H1 (cell line): ENCODE measurements around the gene DCXR. TPM values are rescaled to one million over a fixed set of nuclear protein-coding genes. Genes with fewer than 3 reads are reported as not detected.

ENCODE experiments used
- CTCF ChIA-PET: fragments of 300-600 bp; sonication (Branson Sonifier 250); formaldehyde crosslinking; loops from one replicate; lab custom pipeline; 2021; ENCODE audit not compliant: partially characterized antibody; lab: Charles Lee
- POLR2A ChIA-PET: fragments of 300-600 bp; sonication (Branson Sonifier 250); formaldehyde crosslinking; loops from one replicate; lab custom pipeline; 2021; ENCODE audit warnings: inconsistent platforms; ENCODE audit not compliant: partially characterized antibody; lab: Charles Lee
- DNase-seq, 2 experiments: peaks; one replicate each; pipeline versions ENCODE4 v3.0.0 to v3.0.0-alpha.2; 2010 to 2022; ENCODE audit warnings: low spot score in 2 of 2, low read depth in 1 of 2, mixed read lengths in 1 of 2
- FAIRE-seq: peaks from 2 replicates; lab custom pipeline; 2011; peaks lifted over from hg19 to GRCh38; lab: Jason Lieb, UNC
- H2AFZ ChIP-seq: 2 replicates; pipeline ENCODE4 v1.8.1; 2012; ENCODE audit warnings: low read length, inconsistent platforms
- H2AK5ac ChIP-seq: 2 replicates; pipeline ENCODE4 v1.6.1; 2013; ENCODE audit warnings: low read depth, low read length
- H2BK120ac ChIP-seq: replicated peaks from 2 replicates; pipeline ENCODE3; 2013; ENCODE audit warnings: low read depth, low read length, inconsistent platforms
- H2BK12ac ChIP-seq: 2 replicates; pipeline ENCODE4 v1.6.1; 2013; ENCODE audit warnings: low read depth, low read length
- H2BK15ac ChIP-seq: 2 replicates; pipeline ENCODE4 v1.6.1; 2013; ENCODE audit warnings: low read length
- H2BK20ac ChIP-seq: 2 replicates; pipeline ENCODE4 v1.6.1; 2013; ENCODE audit warnings: low read length
- H2BK5ac ChIP-seq: 2 replicates; pipeline ENCODE4 v1.6.1; 2013; ENCODE audit warnings: low read depth, low read length
- H3K14ac ChIP-seq: 2 replicates; pipeline ENCODE4 v1.6.1; 2013; ENCODE audit warnings: inconsistent platforms; ENCODE audit not compliant: insufficient read length
- H3K18ac ChIP-seq: 2 replicates; pipeline ENCODE4 v1.6.1; 2013; ENCODE audit warnings: low read length; ENCODE audit errors: extremely low read depth
- H3K23ac ChIP-seq: 2 replicates; pipeline ENCODE4 v1.6.1; 2013; ENCODE audit warnings: inconsistent platforms; ENCODE audit not compliant: insufficient read length
- H3K23me2 ChIP-seq: 2 replicates; pipeline ENCODE4 v1.6.1; 2013; ENCODE audit warnings: low read depth, low read length
- H3K27ac ChIP-seq: 2 replicates; pipeline ENCODE4 v1.6.1; 2011; ENCODE audit warnings: low read depth, low read length, inconsistent platforms
- H3K27me3 ChIP-seq, 4 experiments: replicated peaks in 1 of 4; 1 replicate in 1 of 4; 2 replicates in 3 of 4; pipeline versions ENCODE4 v1.6.1 to v1.8.1; 2011 to 2013; ENCODE audit warnings: low read length in 3 of 4, mild to moderate bottlenecking in 3 of 4, inconsistent platforms in 2 of 4, mixed read lengths in 2 of 4, moderate library complexity in 1 of 4; ENCODE audit not compliant: control insufficient read depth in 3 of 4, insufficient read depth in 3 of 4; ENCODE audit errors: extremely low read depth in 1 of 4
- H3K36me3 ChIP-seq, 4 experiments: 2 replicates each; pipeline versions ENCODE4 v1.6.1 to v1.8.1; 2011 to 2013; ENCODE audit warnings: mild to moderate bottlenecking in 4 of 4, low read length in 3 of 4, moderate library complexity in 2 of 4, control low read depth in 1 of 4, inconsistent platforms in 1 of 4; ENCODE audit not compliant: insufficient read depth in 4 of 4, control insufficient read depth in 2 of 4
- H3K4ac ChIP-seq: replicated peaks from 2 replicates; pipeline ENCODE3; 2013; ENCODE audit warnings: low read length, low read depth, mixed read lengths, inconsistent platforms; ENCODE audit not compliant: insufficient read length
- H3K4me1 ChIP-seq, 4 experiments: replicated peaks in 1 of 4; 1 replicate in 1 of 4; 2 replicates in 3 of 4; pipeline versions ENCODE4 v1.6.1 to v1.8.1; 2011 to 2013; ENCODE audit warnings: low read length in 3 of 4, inconsistent platforms in 2 of 4, mixed read lengths in 1 of 4; ENCODE audit not compliant: insufficient read depth in 4 of 4, control insufficient read depth in 3 of 4
- H3K4me2 ChIP-seq, 2 experiments: 2 replicates each; pipeline versions ENCODE4 v1.6.1 to v1.8.1; 2011 to 2013; ENCODE audit warnings: low read depth in 2 of 2, low read length in 2 of 2, control low read depth in 1 of 2, inconsistent platforms in 1 of 2, mild to moderate bottlenecking in 1 of 2; ENCODE audit not compliant: insufficient read depth in 1 of 2
- H3K4me3 ChIP-seq, 4 experiments: fragments of 200-600, 300-600 bp in 1 of 4; sonication (generic), shearing (Covaris generic), sonication (Bioruptor Twin) in 1 of 4; 2 replicates each; pipeline versions ENCODE4 v1.5.1 to v1.8.1; 2011 to 2016; ENCODE audit warnings: low read length in 4 of 4, low read depth in 3 of 4, control low read depth in 2 of 4, inconsistent platforms in 2 of 4, mild to moderate bottlenecking in 2 of 4, mixed read lengths in 1 of 4, moderate library complexity in 1 of 4; ENCODE audit not compliant: insufficient read depth in 2 of 4; ENCODE audit errors: extremely low read depth in 1 of 4
- H3K56ac ChIP-seq: replicated peaks from 2 replicates; pipeline ENCODE3; 2013; ENCODE audit warnings: low read depth, mild to moderate bottlenecking, mixed read lengths, low read length, inconsistent platforms; ENCODE audit not compliant: insufficient read length
- H3K79me1 ChIP-seq: 2 replicates; pipeline ENCODE4 v1.6.1; 2013; ENCODE audit warnings: low read depth, low read length, control low read depth
- H3K79me2 ChIP-seq, 2 experiments: 2 replicates each; pipeline versions ENCODE4 v1.6.1 to v1.8.1; 2012 to 2013; ENCODE audit warnings: low read length in 2 of 2, mild to moderate bottlenecking in 2 of 2, inconsistent platforms in 1 of 2; ENCODE audit not compliant: insufficient read depth in 2 of 2, control insufficient read depth in 1 of 2
- H3K9ac ChIP-seq, 4 experiments: replicated peaks in 1 of 4; 1 replicate in 1 of 4; 2 replicates in 3 of 4; pipeline versions ENCODE4 v1.6.1 to v1.8.1; 2011 to 2013; ENCODE audit warnings: low read depth in 3 of 4, low read length in 3 of 4, control low read depth in 2 of 4, mild to moderate bottlenecking in 2 of 4, moderate library complexity in 2 of 4, inconsistent platforms in 1 of 4; ENCODE audit errors: extremely low read depth in 1 of 4
- H3K9me3 ChIP-seq, 2 experiments: 2 replicates each; pipeline versions ENCODE4 v1.6.1 to v1.8.1; 2012 to 2013; ENCODE audit warnings: mild to moderate bottlenecking in 2 of 2, moderate library complexity in 2 of 2, control low read depth in 1 of 2, inconsistent platforms in 1 of 2, low read depth in 1 of 2, low read length in 1 of 2, mixed read lengths in 1 of 2; ENCODE audit not compliant: insufficient read depth in 2 of 2
- H4K20me1 ChIP-seq, 2 experiments: replicated peaks in 1 of 2; 2 replicates each; pipeline versions ENCODE3 to v1.8.1; 2011 to 2013; ENCODE audit warnings: inconsistent platforms in 2 of 2, low read length in 2 of 2, mild to moderate bottlenecking in 1 of 2; ENCODE audit not compliant: insufficient read depth in 2 of 2, control insufficient read depth in 1 of 2
- H4K5ac ChIP-seq: 2 replicates; pipeline ENCODE4 v1.6.1; 2013; ENCODE audit warnings: low read length, low read depth, mixed read lengths, inconsistent platforms; ENCODE audit not compliant: insufficient read length
- H4K8ac ChIP-seq: 2 replicates; pipeline ENCODE4 v1.8.0; 2013; ENCODE audit warnings: mild to moderate bottlenecking, moderate library complexity, low read length, inconsistent platforms; ENCODE audit not compliant: insufficient read depth; ENCODE audit errors: extremely low read depth
- H4K91ac ChIP-seq: replicated peaks from 2 replicates; pipeline ENCODE3; 2013; ENCODE audit warnings: low read length, mixed read lengths, inconsistent platforms; ENCODE audit not compliant: insufficient read length
- ASH2L ChIP-seq: fragments of 200-600, 300-600 bp; sonication (generic); IDR thresholded peaks from one replicate; pipeline ENCODE4 v1.7.1; 2017; ENCODE audit warnings: low read length
- CHD1 ChIP-seq: IDR thresholded peaks from 2 replicates; pipeline ENCODE4 v1.6.1; 2012; ENCODE audit warnings: low read depth, low read length, improper control_type of control experiment
- CTBP2 ChIP-seq: IDR thresholded peaks from 2 replicates; pipeline ENCODE4 v1.7.0; 2011; ENCODE audit warnings: borderline replicate concordance, mild to moderate bottlenecking, moderate library complexity, mixed read lengths, low read length; ENCODE audit not compliant: insufficient read depth, insufficient read length
- GTF2F1 ChIP-seq: IDR thresholded peaks from 2 replicates; pipeline ENCODE4 v1.6.1; 2012; ENCODE audit warnings: low read depth, low read length, improper control_type of control experiment, borderline replicate concordance
- KDM1A ChIP-seq: fragments of 200-600, 300-600 bp; sonication (generic); IDR thresholded peaks from 2 replicates; pipeline ENCODE4 v1.7.1; 2016; ENCODE audit warnings: mild to moderate bottlenecking, low read length, borderline replicate concordance
- SP4 ChIP-seq: IDR thresholded peaks from 2 replicates; pipeline ENCODE4 v1.6.1; 2012; ENCODE audit warnings: low read length, inconsistent platforms
- SUZ12 ChIP-seq: fragments of 200-600 bp; sonication (generic); IDR thresholded peaks from 2 replicates; pipeline ENCODE4 v1.6.1; 2012; ENCODE audit warnings: mild to moderate bottlenecking, inconsistent platforms, low read length, moderate library complexity, mixed read lengths
- TAF7 ChIP-seq: optimal IDR thresholded peaks from 2 replicates; pipeline ENCODE3; 2011; ENCODE audit warnings: low read depth, mild to moderate bottlenecking, inconsistent platforms, low read length, moderate library complexity, borderline replicate concordance
- TEAD4 ChIP-seq: IDR thresholded peaks from 2 replicates; pipeline ENCODE4 v1.6.1; 2012; ENCODE audit warnings: low read depth, low read length, inconsistent platforms, mixed read lengths
- WGBS, 2 experiments: shearing (Covaris generic) in 1 of 2; methylation state at CpG; one replicate each; pipeline versions ENCODE4 v1.1.6 to v1.1.7; 2013 to 2015; ENCODE audit warnings: low lambda C conversion rate in 2 of 2, mixed read lengths in 2 of 2, inconsistent platforms in 1 of 2, low coverage in 1 of 2, missing lambda C conversion rate in 1 of 2; ENCODE audit not compliant: insufficient replicate concordance in 2 of 2, insufficient coverage in 1 of 2, insufficient read length in 1 of 2; ENCODE audit errors: extremely low coverage in 1 of 2, missing lambda C conversion rate in 1 of 2; 5-methylcytosine and 5-hydroxymethylcytosine counted together
- polyA plus RNA-seq, 7 experiments: library from polyadenylated mRNA; depleted of rRNA in 3 of 7; stranded (reverse) in 5 of 7; unstranded in 2 of 7; fragments of >200 nt in 5 of 7; fragments of 200-250 nt in 2 of 7; gene quantifications; 1 replicate in 5 of 7; 2 replicates in 1 of 7; 4 replicates in 1 of 7; pipeline versions ENCODE4 v1.2.1 to v1.2.3, GENCODE V29; 2011 to 2013; ENCODE audit warnings: missing spikeins in 2 of 7, mixed read lengths in 2 of 7
- total RNA-seq: library from RNA; stranded (reverse); fragmentation: NEBNext Ultra II Directional; extraction: Animal tissue kit (Norgen Biotek cat#: 25700); gene quantifications from 2 replicates; pipeline ENCODE4 v1.2.1, GENCODE V29; 2021
- TF ChIP-seq, protein P1 (sequence below): IDR thresholded peaks from 2 replicates; pipeline ENCODE4 v1.6.1; 2012; ENCODE audit warnings: low read length, inconsistent platforms

DCXR gene
- total and polyA plus RNA-seq, 2 of the 8 experiments (the other 6 are each of a cell fraction or from before 2014, with no cell fraction given) = 96.3 to 212 TPM

GRCh38 chr17:82085931-82086764 is 48.7 kb upstream of the DCXR start:
- FAIRE-seq = no peak
- TF ChIP-seq GTF2F1 (no peak), TEAD4 (no peak), SUZ12 (no peak), ASH2L (no peak), TAF7 (no peak), SP4 (no peak), KDM1A (no peak), CTBP2 (no peak), CHD1 (no peak)
- TF ChIP-seq, protein P1, sequence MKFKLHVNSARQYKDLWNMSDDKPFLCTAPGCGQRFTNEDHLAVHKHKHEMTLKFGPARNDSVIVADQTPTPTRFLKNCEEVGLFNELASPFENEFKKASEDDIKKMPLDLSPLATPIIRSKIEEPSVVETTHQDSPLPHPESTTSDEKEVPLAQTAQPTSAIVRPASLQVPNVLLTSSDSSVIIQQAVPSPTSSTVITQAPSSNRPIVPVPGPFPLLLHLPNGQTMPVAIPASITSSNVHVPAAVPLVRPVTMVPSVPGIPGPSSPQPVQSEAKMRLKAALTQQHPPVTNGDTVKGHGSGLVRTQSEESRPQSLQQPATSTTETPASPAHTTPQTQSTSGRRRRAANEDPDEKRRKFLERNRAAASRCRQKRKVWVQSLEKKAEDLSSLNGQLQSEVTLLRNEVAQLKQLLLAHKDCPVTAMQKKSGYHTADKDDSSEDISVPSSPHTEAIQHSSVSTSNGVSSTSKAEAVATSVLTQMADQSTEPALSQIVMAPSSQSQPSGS = no peak

More at GRCh38 chr17:82085931-82086764, 48.7 kb upstream of the DCXR start:
- H4K8ac ChIP-seq = peak overlapping the region; percentile 51; the same call in 1 of the 2 replicates
- peaks cover 23 to 78% of the 10 kb centered on the region in 2 experiments for H4K20me1 ChIP-seq
- no peak overlapping the region for H3K14ac ChIP-seq
- no peak overlapping the region for H3K4ac ChIP-seq
- H2BK20ac ChIP-seq = no peak overlapping the region
- WGBS, 2 experiments = 96% methylated on average over 15 of the region's 25 CpGs; no CpG with 5 or more reads in 1 of the 2 experiments
- H2BK12ac ChIP-seq = no peak overlapping the region
- no peaks in the 10 kb centered on the region for H3K79me2 ChIP-seq
- H2BK120ac ChIP-seq = no peak overlapping the region
- no peak overlapping the region for H3K23ac ChIP-seq
- H3K27me3 ChIP-seq = no peaks in the 10 kb centered on the region
- H2BK15ac ChIP-seq = no peak overlapping the region
- POLR2A ChIA-PET = interaction anchor here (0.8 to 8.8 kb wide), 8 partner anchors 8 to 89 kb away, joined by 3 to 105 read pairs (median 4); partner anchors contain the start of genes DUS1L, FASN and GPS1
- peaks cover 5% of the 10 kb centered on the region; the same call in 1 of the 2 replicates for H3K79me1 ChIP-seq
- H4K91ac ChIP-seq = no peak overlapping the region
- CTCF ChIA-PET = interaction anchor here (0.9 to 2.4 kb wide), 4 partner anchors 9 to 68 kb away, joined by 3 to 8 read pairs (median 4); no protein-coding TSS in a partner anchor
- no peaks in the 10 kb centered on the region for H3K9me3 ChIP-seq
- no peak overlapping the region for H3K56ac ChIP-seq
- no peak overlapping the region for H4K5ac ChIP-seq
- H3K4me1 ChIP-seq = no peaks in the 10 kb centered on the region
- H3K18ac ChIP-seq = no peak overlapping the region
- no peak overlapping the region for H3K27ac ChIP-seq
- DNase-seq = no peak
- H3K36me3 ChIP-seq = peaks cover 67 to 98% (median 92%) of the 10 kb centered on the region in 4 experiments
- no peak overlapping the region for H3K4me2 ChIP-seq
- no peak overlapping the region for H2BK5ac ChIP-seq
- H3K23me2 ChIP-seq = no peaks in the 10 kb centered on the region
- H2AFZ ChIP-seq = no peak overlapping the region
- H2AK5ac ChIP-seq = no peak overlapping the region
- no peak overlapping the region for H3K9ac ChIP-seq
- no peak overlapping the region for H3K4me3 ChIP-seq
